ENCODE data around the gene NLGN3.
A peak's percentile ranks its signal among the peaks of the same experiment; 100 is the strongest.

NLGN3 gene

DNA sequence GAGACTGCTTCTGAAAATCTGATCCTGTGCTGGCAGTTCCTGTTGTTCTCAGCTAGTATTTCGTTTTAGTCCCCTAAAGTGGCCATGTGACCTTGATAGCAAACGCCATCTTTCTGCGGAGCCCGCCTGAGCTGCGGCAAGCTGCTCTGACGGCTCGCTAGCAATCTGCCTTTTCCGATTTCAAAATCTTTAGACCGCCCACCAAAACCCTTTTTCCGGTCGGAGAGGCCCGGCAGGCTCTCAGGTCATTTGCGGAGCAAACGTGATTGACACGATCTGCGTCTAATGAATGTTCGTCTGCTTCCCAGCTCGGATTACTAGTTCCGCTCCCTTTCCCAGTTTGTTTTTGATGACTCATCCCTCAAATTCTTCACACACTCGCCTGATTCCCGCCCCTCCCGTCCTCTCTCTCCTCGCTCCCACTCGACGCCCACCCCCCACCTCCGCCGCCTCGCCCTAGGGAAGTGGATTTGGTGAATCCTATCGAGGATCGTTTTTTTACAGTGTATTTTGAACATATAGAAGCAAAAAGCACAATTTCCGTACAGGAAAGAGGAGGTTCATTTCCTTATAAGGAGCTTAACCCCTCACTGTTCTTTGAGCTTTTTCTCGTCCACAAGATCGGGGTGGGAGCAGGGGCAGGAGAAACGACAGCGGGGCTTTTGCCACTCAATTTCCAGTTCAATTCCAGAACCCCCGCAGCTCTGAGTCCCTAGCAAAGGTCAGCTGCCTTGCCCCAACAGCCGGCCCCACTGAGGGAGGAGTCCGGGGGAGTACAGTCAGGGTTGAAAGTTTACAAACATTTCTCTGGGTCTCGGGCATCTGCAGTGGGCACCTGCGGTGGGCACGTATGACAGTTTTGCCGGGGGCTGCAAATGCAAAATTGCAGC lies 37.5 kb downstream of the NLGN3 start:
- H3K9me2 ChIP-seq (replicated peaks; ENCODE audit: insufficient read depth, low read length): no peaks in the 10 kb centered on the region
- no peaks in the 10 kb centered on the region for H3K79me2 ChIP-seq (ENCODE audit: low read length)
- peak overlapping the region; percentile 90 for H2AFZ ChIP-seq (ENCODE audit: low read length)
- H3K4me2 ChIP-seq (ENCODE audit: low read depth, low read length): peak overlapping the region; percentile 79
- H3K36me3 ChIP-seq (replicated peaks; ENCODE audit: insufficient read depth, low read length): no peaks in the 10 kb centered on the region
- no peaks in the 10 kb centered on the region for H3K27me3 ChIP-seq (replicated peaks; ENCODE audit: insufficient read depth, low read length)
- H3K27ac ChIP-seq (ENCODE audit: low read length): peak overlapping the region; percentile 97
- peak overlapping the region; percentile 83 for H3K9ac ChIP-seq (ENCODE audit: low read length)
- peak overlapping the region; percentile 61 for H3K4me3 ChIP-seq (ENCODE audit: low read length)
- peaks cover 5% of the 10 kb centered on the region; the same call in 1 of the 2 replicates for H3K4me1 ChIP-seq (ENCODE audit: low read length)
- no peaks in the 10 kb centered on the region for H3K9me3 ChIP-seq (replicated peaks; ENCODE audit: insufficient read depth, low read length)
- DNase-seq: peak; percentile 94
- H4K20me1 ChIP-seq (ENCODE audit: insufficient read depth, low read length): no peaks in the 10 kb centered on the region
- TF ChIP-seq EZH2 (optimal IDR thresholded peaks at IDR 0.05; ENCODE audit: low read depth, low read length): no peak
- TF ChIP-seq, protein P1, sequence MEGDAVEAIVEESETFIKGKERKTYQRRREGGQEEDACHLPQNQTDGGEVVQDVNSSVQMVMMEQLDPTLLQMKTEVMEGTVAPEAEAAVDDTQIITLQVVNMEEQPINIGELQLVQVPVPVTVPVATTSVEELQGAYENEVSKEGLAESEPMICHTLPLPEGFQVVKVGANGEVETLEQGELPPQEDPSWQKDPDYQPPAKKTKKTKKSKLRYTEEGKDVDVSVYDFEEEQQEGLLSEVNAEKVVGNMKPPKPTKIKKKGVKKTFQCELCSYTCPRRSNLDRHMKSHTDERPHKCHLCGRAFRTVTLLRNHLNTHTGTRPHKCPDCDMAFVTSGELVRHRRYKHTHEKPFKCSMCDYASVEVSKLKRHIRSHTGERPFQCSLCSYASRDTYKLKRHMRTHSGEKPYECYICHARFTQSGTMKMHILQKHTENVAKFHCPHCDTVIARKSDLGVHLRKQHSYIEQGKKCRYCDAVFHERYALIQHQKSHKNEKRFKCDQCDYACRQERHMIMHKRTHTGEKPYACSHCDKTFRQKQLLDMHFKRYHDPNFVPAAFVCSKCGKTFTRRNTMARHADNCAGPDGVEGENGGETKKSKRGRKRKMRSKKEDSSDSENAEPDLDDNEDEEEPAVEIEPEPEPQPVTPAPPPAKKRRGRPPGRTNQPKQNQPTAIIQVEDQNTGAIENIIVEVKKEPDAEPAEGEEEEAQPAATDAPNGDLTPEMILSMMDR (IDR thresholded peaks at IDR 0.05; ENCODE audit: low read length): no peak
- peaks cover 11% of the 10 kb centered on the region for H3F3A ChIP-seq (ENCODE audit: insufficient read depth, low read length)

DNA sequence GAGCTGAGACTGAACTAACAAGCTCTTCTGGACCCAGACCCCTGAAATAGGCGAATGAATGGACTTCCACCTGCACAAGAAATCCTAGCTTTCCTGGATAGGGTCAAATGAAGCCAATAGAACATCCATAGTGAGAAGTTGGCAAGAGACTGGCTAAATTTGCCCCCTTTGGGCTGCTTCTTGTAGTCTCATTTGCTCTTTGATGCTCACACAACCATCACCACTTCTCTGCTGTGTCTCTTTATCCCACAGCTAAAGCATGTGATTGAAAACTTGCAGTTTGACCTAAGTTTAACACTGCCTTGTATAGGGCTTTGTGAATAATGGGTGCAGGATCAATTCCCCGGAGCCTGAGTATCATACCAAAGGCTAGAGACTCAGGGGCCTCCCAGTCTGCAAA lies 38.2 kb downstream of the NLGN3 start:
- H4K20me1 ChIP-seq (ENCODE audit: insufficient read depth, low read length): no peaks in the 10 kb centered on the region
- H3K27ac ChIP-seq (ENCODE audit: low read length): no peak overlapping the region
- H2AFZ ChIP-seq (ENCODE audit: low read length): peak overlapping the region; percentile 90
- no peaks in the 10 kb centered on the region for H3K9me3 ChIP-seq (replicated peaks; ENCODE audit: insufficient read depth, low read length)
- TF ChIP-seq EZH2phosphoT487 (IDR thresholded peaks at IDR 0.05; ENCODE audit: low read length) (no peak), EZH2 (optimal IDR thresholded peaks at IDR 0.05; ENCODE audit: low read depth, low read length) (no peak)
- TF ChIP-seq, protein P1 (IDR thresholded peaks at IDR 0.05; ENCODE audit: low read length): no peak
- no peaks in the 10 kb centered on the region for H3K9me2 ChIP-seq (replicated peaks; ENCODE audit: insufficient read depth, low read length)
- no peaks in the 10 kb centered on the region for H3K27me3 ChIP-seq (replicated peaks; ENCODE audit: insufficient read depth, low read length)
- no peak for DNase-seq
- H3K4me2 ChIP-seq (ENCODE audit: low read depth, low read length): peak overlapping the region; percentile 59; the same call in 1 of the 2 replicates
- H3K4me1 ChIP-seq (ENCODE audit: low read length): peaks cover 5% of the 10 kb centered on the region; the same call in 1 of the 2 replicates
- H3K4me3 ChIP-seq (ENCODE audit: low read length): no peak overlapping the region
- H3F3A ChIP-seq (ENCODE audit: insufficient read depth, low read length): peaks cover 11% of the 10 kb centered on the region
- no peaks in the 10 kb centered on the region for H3K79me2 ChIP-seq (ENCODE audit: low read length)
- H3K36me3 ChIP-seq (replicated peaks; ENCODE audit: insufficient read depth, low read length): no peaks in the 10 kb centered on the region
- H3K9ac ChIP-seq (ENCODE audit: low read length): no peak overlapping the region

DNA sequence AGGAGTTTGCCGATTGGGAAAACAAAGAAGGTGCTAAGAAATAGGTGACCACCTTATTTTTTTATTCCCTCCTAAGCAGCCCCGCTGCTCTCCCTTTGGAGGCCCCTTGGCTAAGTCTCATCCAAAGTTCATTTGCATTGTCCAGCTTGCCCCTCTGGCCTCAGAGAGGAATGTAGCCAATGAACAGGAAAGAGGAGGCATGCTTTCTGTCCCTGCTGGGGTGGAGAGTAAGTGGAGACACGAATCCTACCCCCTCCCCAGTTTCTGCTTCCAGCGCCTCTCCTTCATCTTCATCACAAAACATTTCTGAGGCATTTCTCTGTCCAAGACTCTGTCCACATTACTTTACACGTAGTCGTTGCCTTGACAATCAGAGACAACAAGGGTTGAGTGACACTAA lies 38.7 kb downstream of the NLGN3 start:
- Histone ChIP-seq H3K9me2 (replicated peaks; ENCODE audit: insufficient read depth, low read length) (no peaks in the 10 kb centered on the region), H3K9me3 (replicated peaks; ENCODE audit: insufficient read depth, low read length) (no peaks in the 10 kb centered on the region), H3K27ac (ENCODE audit: low read length) (no peak overlapping the region)

More for the DNA sequence above, 38.7 kb downstream of the NLGN3 start:
- H3K4me2 ChIP-seq (ENCODE audit: low read depth, low read length): no peak overlapping the region
- TF ChIP-seq EZH2phosphoT487 (IDR thresholded peaks at IDR 0.05; ENCODE audit: low read length): no peak
- TF ChIP-seq EZH2 (optimal IDR thresholded peaks at IDR 0.05; ENCODE audit: low read depth, low read length): no peak
- TF ChIP-seq, protein P1 (IDR thresholded peaks at IDR 0.05; ENCODE audit: low read length): no peak
- H3K9ac ChIP-seq (ENCODE audit: low read length): no peak overlapping the region
- no peak overlapping the region for H2AFZ ChIP-seq (ENCODE audit: low read length)
- H3K36me3 ChIP-seq (replicated peaks; ENCODE audit: insufficient read depth, low read length): no peaks in the 10 kb centered on the region
- no peaks in the 10 kb centered on the region for H3K27me3 ChIP-seq (replicated peaks; ENCODE audit: insufficient read depth, low read length)
- peaks cover 5% of the 10 kb centered on the region; the same call in 1 of the 2 replicates for H3K4me1 ChIP-seq (ENCODE audit: low read length)
- no peaks in the 10 kb centered on the region for H4K20me1 ChIP-seq (ENCODE audit: insufficient read depth, low read length)
- DNase-seq: no peak
- H3F3A ChIP-seq (ENCODE audit: insufficient read depth, low read length): peaks cover 11% of the 10 kb centered on the region
- no peak overlapping the region for H3K4me3 ChIP-seq (ENCODE audit: low read length)
- H3K79me2 ChIP-seq (ENCODE audit: low read length): no peaks in the 10 kb centered on the region

All from MM.1S (cell line).